HG02970 (cell line): ENCODE results near the gene DTD2.

ENCODE experiments used
- ATAC-seq: cut with Tn5 transposase; IDR thresholded peaks from one replicate; pipeline ENCODE4 v1.9.1; 2021; ENCODE audit warnings: mild to moderate bottlenecking, moderate library complexity, moderate number of reproducible peaks; ENCODE audit not compliant: unreplicated experiment, low FRiP score

Gene DTD2

DNA sequence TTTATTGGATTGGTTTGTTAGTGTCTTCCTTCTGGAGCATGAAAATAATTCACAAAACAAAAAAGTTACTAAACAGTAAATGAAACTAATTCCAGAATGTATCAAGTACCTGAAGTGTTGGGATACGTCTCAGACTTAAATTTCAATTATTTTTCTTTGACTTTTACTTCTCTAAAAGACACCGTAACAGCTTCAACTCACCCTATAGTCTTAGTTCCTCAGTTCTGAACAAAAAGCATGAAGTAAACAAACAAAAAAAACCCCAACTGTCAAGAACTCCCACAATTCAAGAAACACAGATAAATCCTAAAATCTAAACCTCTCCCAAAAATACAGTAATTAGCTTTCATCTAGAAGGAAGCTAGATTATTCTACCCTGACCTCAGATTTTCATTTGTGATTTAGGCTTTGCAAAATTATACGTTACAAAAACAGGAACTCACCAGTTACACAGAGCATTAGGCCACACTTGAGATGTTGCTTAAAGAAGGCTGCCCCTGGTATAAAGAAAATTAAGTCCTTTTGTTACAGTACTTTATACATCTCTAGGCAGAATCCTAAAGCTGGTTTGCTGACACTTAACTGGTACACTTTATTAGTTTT is 47.2 kb downstream of the DTD2 start:
- ATAC-seq: no peak

DNA sequence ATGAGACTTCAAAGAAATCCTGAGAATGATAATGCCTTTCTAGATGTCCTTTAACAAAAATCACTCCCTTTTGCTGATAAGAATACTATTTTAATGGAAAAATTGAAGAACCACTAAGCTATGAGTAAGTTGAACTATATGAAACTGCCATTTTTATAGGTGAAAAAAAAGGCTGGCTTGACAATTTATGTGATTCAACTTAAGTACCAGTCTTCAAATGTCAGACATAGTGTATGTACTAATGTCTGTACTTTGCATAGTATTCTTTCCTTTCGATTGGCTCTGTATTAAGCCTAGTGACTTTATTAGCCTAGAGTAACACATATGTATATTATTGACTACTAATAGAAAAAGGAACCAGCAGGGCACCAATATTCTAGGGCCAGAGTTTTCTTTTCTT is 48.9 kb downstream of the DTD2 start:
- no peak for ATAC-seq

- no peak for ATAC-seq
Measured at GRCh38 chr14:31405599-31406232, 51.6 kb downstream of the DTD2 start.

- ATAC-seq: no peak
Measured at GRCh38 chr14:31405106-31405505, 52.2 kb downstream of the DTD2 start.

- ATAC-seq: no peak
Measured at GRCh38 chr14:31403707-31404106, 53.6 kb downstream of the DTD2 start.

GRCh38 chr14:31402764-31403439 is 54.4 kb downstream of the DTD2 start:
- ATAC-seq: no peak

GRCh38 chr14:31401369-31401932 is 55.9 kb downstream of the DTD2 start:
- no peak for ATAC-seq

DNA sequence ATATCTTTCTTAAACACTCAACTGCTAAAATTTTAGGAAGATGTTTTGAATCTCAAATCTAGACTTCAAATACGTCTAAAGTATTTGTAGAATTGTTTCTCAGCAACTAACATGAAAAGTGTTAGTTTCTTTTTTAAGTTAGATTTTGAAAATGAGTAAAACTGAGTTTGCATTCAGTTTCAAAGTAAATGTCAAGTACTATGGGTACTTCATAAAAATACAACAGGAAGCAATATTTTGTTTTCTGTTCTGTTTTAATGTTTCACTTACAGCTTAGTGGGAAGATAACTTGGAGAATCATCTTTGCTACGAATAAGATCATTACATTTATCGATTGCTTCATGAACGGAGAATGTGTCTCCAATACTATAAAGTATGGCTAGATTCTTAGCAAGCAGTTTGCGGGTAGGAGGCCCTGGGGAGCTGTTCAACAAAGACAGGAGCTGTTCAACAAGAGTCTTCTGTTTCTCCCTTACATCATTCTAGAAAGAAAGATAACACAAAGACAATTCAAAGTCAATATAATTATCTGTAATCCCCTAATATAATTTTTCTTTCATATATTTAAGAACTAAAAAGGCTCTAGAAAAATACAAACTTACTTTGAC is 57.2 kb downstream of the DTD2 start:
- no peak for ATAC-seq
